IMR-90 (cell line): ENCODE results near the gene ZNF691. TPM values are rescaled to one million over a fixed set of nuclear protein-coding genes. Genes with fewer than 3 reads are reported as not detected.

ENCODE experiments used
- ATAC-seq: fragments of 200-7000 bp; cut with Tn5 transposase; 2 replicates; pipeline ENCODE4 v1.9.1; 2020; ENCODE audit warnings: low read depth, mild to moderate bottlenecking, moderate library complexity
- BruUV-seq: library from RNA; stranded (reverse); fragments of 400-500 nt; replicated peaks from 2 replicates; lab custom pipeline; 2021; lab: Mats Ljungman, UMichigan
- CTCF ChIA-PET: fragments of 300-600 bp; formaldehyde crosslinking; extraction: SDS; loops from one replicate; lab custom pipeline; 2021; ENCODE audit warnings: antibody characterized with exemption; lab: Yijun Ruan, JAX
- POLR2A ChIA-PET: fragments of 300-600 bp; sonication (Branson Sonifier 250); formaldehyde crosslinking; loops from one replicate; lab custom pipeline; 2022; ENCODE audit warnings: antibody characterized with exemption; ENCODE audit not compliant: unreplicated experiment; lab: Charles Lee
- DNase-seq: peaks from one replicate; pipeline ENCODE4 v3.0.0; 2013
- H2AFZ ChIP-seq: replicated peaks from 2 replicates; pipeline ENCODE3; 2013; ENCODE audit warnings: low read length, mild to moderate bottlenecking; ENCODE audit not compliant: poor library complexity
- H2AK5ac ChIP-seq: 2 replicates; pipeline ENCODE4 v1.6.1; 2013; ENCODE audit warnings: low read depth, low read length, inconsistent platforms
- H2AK9ac ChIP-seq: replicated peaks from 2 replicates; pipeline ENCODE3; 2013; ENCODE audit warnings: mild to moderate bottlenecking, low read depth, low read length, moderate library complexity; ENCODE audit not compliant: poor library complexity
- H2BK120ac ChIP-seq: 2 replicates; pipeline ENCODE4 v1.6.1; 2013; ENCODE audit warnings: low read depth, low read length, inconsistent platforms
- H2BK15ac ChIP-seq: 3 replicates; pipeline ENCODE4 v1.6.1; 2013; ENCODE audit warnings: low read depth, low read length, inconsistent platforms
- H2BK20ac ChIP-seq: 2 replicates; pipeline ENCODE4 v1.6.1; 2013; ENCODE audit warnings: low read depth, mild to moderate bottlenecking, inconsistent platforms, low read length, moderate library complexity
- H2BK5ac ChIP-seq: 2 replicates; pipeline ENCODE4 v1.6.1; 2013; ENCODE audit warnings: mild to moderate bottlenecking, low read depth, low read length, inconsistent platforms; ENCODE audit not compliant: poor library complexity, severe bottlenecking
- H3K14ac ChIP-seq: replicated peaks from 2 replicates; pipeline ENCODE4 v1.6.1; 2013; ENCODE audit warnings: low read depth, low read length, inconsistent platforms
- H3K18ac ChIP-seq: 2 replicates; pipeline ENCODE4 v1.6.1; 2013; ENCODE audit warnings: low read depth, low read length, control low read depth
- H3K23ac ChIP-seq: 2 replicates; pipeline ENCODE4 v1.6.1; 2013; ENCODE audit warnings: low read depth, low read length, inconsistent platforms
- H3K27ac ChIP-seq: 2 replicates; pipeline ENCODE4 v1.5.1; 2013; ENCODE audit warnings: mild to moderate bottlenecking, control low read depth, low read length; ENCODE audit not compliant: insufficient read depth
- H3K27me3 ChIP-seq: 2 replicates; pipeline ENCODE4 v1.6.1; 2013; ENCODE audit warnings: low read length; ENCODE audit not compliant: control insufficient read depth, insufficient read depth
- H3K36me3 ChIP-seq: 2 replicates; pipeline ENCODE4 v1.6.1; 2013; ENCODE audit warnings: low read length, mixed read lengths; ENCODE audit not compliant: control insufficient read depth, insufficient read depth
- H3K4ac ChIP-seq: 2 replicates; pipeline ENCODE4 v1.6.1; 2013; ENCODE audit warnings: low read depth, low read length, inconsistent platforms
- H3K4me1 ChIP-seq: 2 replicates; pipeline ENCODE4 v1.6.1; 2013; ENCODE audit warnings: low read length, mixed read lengths; ENCODE audit not compliant: control insufficient read depth, insufficient read depth
- H3K4me2 ChIP-seq: 2 replicates; pipeline ENCODE4 v1.6.1; 2013; ENCODE audit warnings: low read depth, mild to moderate bottlenecking, control low read depth, low read length, moderate library complexity
- H3K4me3 ChIP-seq: 2 replicates; pipeline ENCODE4 v1.5.1; 2013; ENCODE audit warnings: low read depth, mild to moderate bottlenecking, control low read depth, low read length, moderate library complexity; ENCODE audit not compliant: insufficient read depth
- H3K56ac ChIP-seq: 2 replicates; pipeline ENCODE4 v1.6.1; 2013; ENCODE audit warnings: low read length, inconsistent platforms; ENCODE audit not compliant: insufficient read depth; ENCODE audit errors: extremely low read depth
- H3K79me1 ChIP-seq, 2 experiments: 2 replicates each; pipeline ENCODE4 v1.6.1; 2013; ENCODE audit warnings: low read length in 2 of 2, inconsistent platforms in 1 of 2, low read depth in 1 of 2
- H3K9ac ChIP-seq: 2 replicates; pipeline ENCODE4 v1.6.1; 2013; ENCODE audit warnings: low read depth, low read length, control low read depth
- H3K9me1 ChIP-seq: 2 replicates; pipeline ENCODE4 v1.6.1; 2013; ENCODE audit warnings: low read length, inconsistent platforms; ENCODE audit not compliant: insufficient read depth
- H3K9me3 ChIP-seq: 2 replicates; pipeline ENCODE4 v1.6.1; 2013; ENCODE audit warnings: low read length; ENCODE audit not compliant: control insufficient read depth, insufficient read depth
- H4K20me1 ChIP-seq: 2 replicates; pipeline ENCODE4 v1.6.1; 2013; ENCODE audit warnings: low read length, inconsistent platforms; ENCODE audit not compliant: insufficient read depth
- H4K5ac ChIP-seq: 2 replicates; pipeline ENCODE4 v1.6.1; 2013; ENCODE audit warnings: mild to moderate bottlenecking, low read depth, low read length, control low read depth
- H4K8ac ChIP-seq, 2 experiments: 2 replicates each; pipeline ENCODE4 v1.6.1; 2013; ENCODE audit warnings: low read depth in 2 of 2, low read length in 2 of 2, control low read depth in 1 of 2, inconsistent platforms in 1 of 2
- H4K91ac ChIP-seq: 2 replicates; pipeline ENCODE4 v1.6.1; 2013; ENCODE audit warnings: low read depth, low read length, inconsistent platforms; ENCODE audit not compliant: insufficient read depth
- MAFK ChIP-seq: IDR thresholded peaks from 2 replicates; pipeline ENCODE4 v1.6.1; 2012; ENCODE audit warnings: low read depth, low read length, improper control_type of control experiment
- RAD21 ChIP-seq: IDR thresholded peaks from 2 replicates; pipeline ENCODE4 v1.6.1; 2012; ENCODE audit warnings: low read length, improper control_type of control experiment
- RCOR1 ChIP-seq: IDR thresholded peaks from 2 replicates; pipeline ENCODE4 v1.6.1; 2012; ENCODE audit warnings: mild to moderate bottlenecking, low read length, improper control_type of control experiment; ENCODE audit not compliant: insufficient replicate concordance
- WGBS, 2 experiments: methylation state at CpG; one replicate each; pipeline versions ENCODE4 v1.1.5 to v1.1.7; 2013; ENCODE audit warnings: missing lambda C conversion rate in 2 of 2; ENCODE audit not compliant: insufficient read length in 1 of 2; ENCODE audit errors: extremely low coverage in 2 of 2; 5-methylcytosine and 5-hydroxymethylcytosine counted together
- dilution Hi-C: fragments of 300-500 bp; cut with HindIII; formaldehyde crosslinking; loops from one replicate; pipeline ENCODE4 v1.14.3; 2018; ENCODE audit warnings: low sequenced_read_pairs; ENCODE audit not compliant: unreplicated experiment
- in situ Hi-C: fragments of 300-500 bp; cut with MboI; formaldehyde crosslinking; loops from 3 replicates; pipeline ENCODE4 v1.14.3; 2019; ENCODE audit warnings: low sequenced_read_pairs, inconsistent platforms, mixed read lengths
- intact Hi-C: fragments of 100-400 bp; cut with micrococcal nuclease; formaldehyde crosslinking; loops from 2 replicates; pipeline ENCODE4 v1.10.0; 2022
- polyA plus RNA-seq, 3 experiments: library from polyadenylated mRNA; depleted of rRNA; stranded (reverse); fragments of >200 nt; gene quantifications; 2 replicates each; pipeline ENCODE4 v1.2.3, GENCODE V29; 2012; ENCODE audit warnings: low replicate concordance in 1 of 3
- total RNA-seq: library from RNA; depleted of rRNA; stranded (reverse); fragments of >200 nt; gene quantifications from 2 replicates; pipeline ENCODE4 v1.2.3, GENCODE V29; 2012

The ZNF691 gene
- total and polyA plus RNA-seq, 2 of the 4 experiments (the other 2 are of a cell fraction), result 6.8 to 13.6 TPM

GRCh38 chr1:42886046-42886739 is 39.8 kb downstream of the ZNF691 start:
- no peak overlapping the region for H2BK120ac ChIP-seq
- 80% methylated on average over 4 of the region's 16 CpGs; no CpG with 5 or more reads in 1 of the 2 experiments for WGBS, 2 experiments
- TF ChIP-seq MAFK (peak; percentile 89), RAD21 (no peak), RCOR1 (no peak)

More at GRCh38 chr1:42886046-42886739, 39.8 kb downstream of the ZNF691 start:
- H4K91ac ChIP-seq, result no peak overlapping the region
- no peak overlapping the region for H2BK15ac ChIP-seq
- intact Hi-C loops (no loop called here), dilution Hi-C loops (no loop called here), in situ Hi-C loops (no loop called here)
- no peak overlapping the region for H3K4me3 ChIP-seq
- no peak overlapping the region for H2BK5ac ChIP-seq
- no peak overlapping the region for H2AK9ac ChIP-seq
- H3K9me1 ChIP-seq, result no peaks in the 10 kb centered on the region
- H3K4me2 ChIP-seq, result no peak overlapping the region
- POLR2A ChIA-PET, result no interaction called here
- no peak for ATAC-seq
- no peak overlapping the region for H3K4ac ChIP-seq
- H3K56ac ChIP-seq, result no peak overlapping the region
- H3K14ac ChIP-seq, result no peak overlapping the region
- DNase-seq, result no peak
- H4K8ac ChIP-seq, result no peak overlapping the region
- H3K27me3 ChIP-seq, result no peaks in the 10 kb centered on the region; the same call in none of the 2 replicates
- no peak overlapping the region for H3K9ac ChIP-seq
- no peaks in the 10 kb centered on the region for H3K36me3 ChIP-seq
- H3K23ac ChIP-seq, result no peak overlapping the region
- H3K9me3 ChIP-seq, result no peaks in the 10 kb centered on the region
- H3K4me1 ChIP-seq, result no peaks in the 10 kb centered on the region
- BruUV-seq, result no TSS peak
- H3K18ac ChIP-seq, result no peak overlapping the region
- H4K20me1 ChIP-seq, result no peaks in the 10 kb centered on the region; the same call in 1 of the 2 replicates
- no peak overlapping the region for H3K27ac ChIP-seq
- no peak overlapping the region for H2AFZ ChIP-seq
- no peaks in the 10 kb centered on the region for H3K79me1 ChIP-seq
- H2BK20ac ChIP-seq, result no peak overlapping the region
- no peak overlapping the region for H4K5ac ChIP-seq
- H2AK5ac ChIP-seq, result no peak overlapping the region
- CTCF ChIA-PET, result no interaction called here
